GM19328 (cell line): Measurements from ENCODE around the gene DPH1.

Experiments
- ATAC-seq: cut with Tn5 transposase; IDR thresholded peaks from one replicate; pipeline ENCODE4 v1.9.1; 2021; ENCODE audit warnings: mild to moderate bottlenecking, moderate library complexity; ENCODE audit not compliant: unreplicated experiment

DPH1 gene

DNA sequence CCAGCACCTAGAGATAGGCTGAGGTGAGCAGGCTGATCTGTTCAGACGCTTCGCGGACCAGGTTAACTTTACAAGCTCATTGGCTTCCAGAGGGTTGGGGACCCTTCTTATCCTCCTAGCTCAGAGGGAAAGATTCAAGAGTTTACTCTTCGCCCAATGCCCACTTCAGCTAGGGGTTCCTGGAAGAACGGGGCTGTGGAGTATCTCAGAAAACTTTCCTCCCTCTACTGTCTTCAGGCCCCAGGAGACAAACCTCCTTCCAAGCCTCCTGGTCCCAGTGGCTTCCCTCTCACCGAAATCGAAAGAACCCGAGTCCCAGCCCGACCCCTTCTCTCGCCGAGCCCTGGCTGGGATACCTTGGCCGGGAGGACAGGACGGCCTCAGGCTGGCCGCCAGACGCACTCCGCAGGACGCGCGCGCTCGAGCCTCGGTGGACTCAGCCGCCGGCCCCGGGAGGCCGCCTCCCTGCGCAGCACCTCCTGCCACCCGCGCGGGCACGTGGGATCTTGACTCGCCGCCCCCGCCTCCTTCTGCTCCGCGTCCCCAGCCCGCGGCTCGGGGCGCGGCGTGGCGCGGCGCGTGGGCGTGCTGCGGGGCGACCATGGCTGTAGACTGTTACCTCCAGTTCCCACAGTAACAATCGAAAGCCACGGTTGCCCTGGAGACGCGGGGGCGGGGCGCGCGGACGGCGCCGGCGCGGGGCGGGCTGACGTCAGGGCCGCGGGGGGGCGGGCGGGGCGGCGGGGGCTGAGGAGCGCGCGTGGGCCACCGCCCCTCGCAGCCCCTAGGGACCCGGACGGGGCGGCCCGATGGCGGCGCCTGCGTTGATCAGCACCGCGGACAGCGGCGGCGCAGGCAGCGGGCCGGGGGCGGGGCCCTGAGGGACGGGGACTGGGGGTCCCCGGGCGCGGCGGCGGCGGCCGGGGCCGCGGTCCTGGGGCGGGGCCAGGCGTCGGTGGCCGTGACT, 19.7 kb downstream of the DPH1 start:
- peak; percentile 53 for ATAC-seq

DNA sequence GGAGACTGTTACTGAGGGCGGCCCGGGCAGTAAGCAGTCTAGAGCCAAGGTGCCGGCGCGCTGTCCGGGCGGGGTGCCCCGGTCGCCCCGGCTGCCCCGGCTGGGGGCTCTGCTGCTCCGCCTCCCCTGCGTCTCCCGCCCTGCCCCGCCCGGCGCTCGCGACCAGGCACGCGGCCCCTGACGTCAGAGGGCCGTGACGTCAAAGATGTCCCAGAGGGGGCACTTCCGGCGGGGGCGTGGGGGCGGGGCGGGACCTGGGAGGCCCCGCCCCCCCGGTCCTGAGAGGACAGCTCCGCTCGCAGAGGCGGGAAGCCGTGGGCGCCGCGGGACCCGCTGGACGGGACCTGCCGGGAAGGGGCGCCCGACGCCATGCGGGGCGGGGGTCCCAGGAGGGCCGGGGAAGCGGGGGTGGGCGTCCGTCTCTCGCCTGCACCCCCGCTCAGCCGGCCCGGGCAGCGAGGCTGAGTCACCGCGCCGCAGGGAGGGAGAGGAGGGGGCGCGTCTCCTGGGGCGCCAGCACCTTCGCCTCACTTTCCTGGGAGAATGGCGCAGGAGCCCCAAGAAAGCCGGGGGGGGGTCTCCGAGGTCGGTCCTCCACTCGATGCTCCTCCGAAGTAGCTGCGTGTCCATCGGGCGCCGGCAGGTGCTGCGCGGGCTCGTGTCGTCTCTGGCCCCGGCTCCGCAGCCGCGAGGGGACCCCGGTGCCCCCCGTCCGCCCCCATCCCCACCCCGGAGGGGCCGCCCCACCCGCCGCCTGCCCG, 20.5 kb downstream of the DPH1 start:
- no peak for ATAC-seq

DNA sequence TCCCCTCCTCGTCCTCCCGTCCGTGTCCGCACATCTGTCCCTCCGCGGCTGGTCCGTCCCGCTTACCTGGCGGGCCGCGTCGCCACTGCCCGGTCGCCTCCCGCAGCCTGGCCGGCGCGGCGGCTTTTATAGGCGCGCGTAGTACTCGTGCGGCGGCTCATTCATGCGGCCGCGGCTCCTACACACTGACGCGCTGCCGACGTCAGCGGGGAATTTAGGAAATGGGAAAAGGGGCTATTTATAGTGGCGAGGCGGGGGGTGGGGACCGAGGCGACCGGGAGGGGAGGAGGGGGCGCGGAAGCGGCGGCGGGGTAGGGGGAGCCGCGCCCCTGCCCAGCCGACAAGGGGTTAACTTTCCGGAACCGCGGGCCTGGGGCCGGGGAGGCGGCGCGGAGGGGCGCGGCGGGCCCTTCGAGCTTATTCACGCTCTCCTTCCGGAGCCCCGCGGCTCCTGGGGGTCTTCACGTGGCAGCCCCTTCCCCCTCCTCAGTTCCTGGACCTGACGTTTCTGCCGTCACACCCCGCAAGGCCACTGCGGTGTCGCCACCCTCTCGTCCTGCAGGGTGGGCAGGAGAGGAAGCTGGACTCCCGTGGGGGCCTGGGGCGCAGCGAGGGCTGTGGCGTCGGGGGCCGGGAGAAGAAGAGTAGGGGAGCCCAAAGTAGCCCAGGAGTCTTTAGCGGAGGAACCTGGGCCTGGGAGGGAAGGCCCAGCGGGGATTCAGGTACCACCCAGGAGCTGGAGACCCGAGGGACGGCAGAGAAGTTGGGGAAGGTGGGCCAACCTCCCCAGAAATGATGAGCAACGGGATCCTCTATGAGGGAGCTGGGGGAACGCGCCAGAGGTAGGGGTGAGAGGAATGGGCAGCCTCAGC, 21.3 kb downstream of the DPH1 start:
- ATAC-seq, result no peak

DNA sequence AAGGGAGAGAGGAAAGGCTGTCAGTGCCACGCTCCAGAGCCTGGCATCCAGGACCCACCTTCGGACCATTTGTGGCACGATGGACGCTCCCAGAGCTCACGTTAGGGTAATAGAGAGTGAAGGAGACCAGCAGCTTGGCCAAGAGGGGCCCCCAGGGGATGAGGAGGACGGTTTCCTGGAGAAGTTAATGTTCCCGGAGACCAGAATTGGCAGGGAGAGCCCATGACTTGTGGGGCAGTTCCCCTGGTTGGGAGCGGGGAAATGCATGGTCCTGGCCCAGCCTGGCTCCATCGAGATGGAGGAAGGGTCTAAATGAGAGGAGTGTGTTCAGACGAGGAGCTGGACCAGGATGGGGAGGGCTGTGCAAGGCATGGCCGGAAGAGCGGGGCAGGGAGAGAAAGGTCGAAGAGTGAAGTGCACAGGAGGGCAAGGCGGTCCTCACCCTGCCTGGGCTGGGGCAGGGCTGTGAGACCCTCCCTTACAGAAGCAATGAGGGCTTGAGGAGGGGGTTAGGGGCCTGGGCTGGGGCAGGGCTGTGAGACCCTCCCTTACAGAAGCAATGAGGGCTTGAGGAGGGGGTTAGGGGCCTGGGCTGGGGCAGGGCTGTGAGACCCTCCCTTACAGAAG, 22.1 kb downstream of the DPH1 start:
- ATAC-seq, result no peak

DNA sequence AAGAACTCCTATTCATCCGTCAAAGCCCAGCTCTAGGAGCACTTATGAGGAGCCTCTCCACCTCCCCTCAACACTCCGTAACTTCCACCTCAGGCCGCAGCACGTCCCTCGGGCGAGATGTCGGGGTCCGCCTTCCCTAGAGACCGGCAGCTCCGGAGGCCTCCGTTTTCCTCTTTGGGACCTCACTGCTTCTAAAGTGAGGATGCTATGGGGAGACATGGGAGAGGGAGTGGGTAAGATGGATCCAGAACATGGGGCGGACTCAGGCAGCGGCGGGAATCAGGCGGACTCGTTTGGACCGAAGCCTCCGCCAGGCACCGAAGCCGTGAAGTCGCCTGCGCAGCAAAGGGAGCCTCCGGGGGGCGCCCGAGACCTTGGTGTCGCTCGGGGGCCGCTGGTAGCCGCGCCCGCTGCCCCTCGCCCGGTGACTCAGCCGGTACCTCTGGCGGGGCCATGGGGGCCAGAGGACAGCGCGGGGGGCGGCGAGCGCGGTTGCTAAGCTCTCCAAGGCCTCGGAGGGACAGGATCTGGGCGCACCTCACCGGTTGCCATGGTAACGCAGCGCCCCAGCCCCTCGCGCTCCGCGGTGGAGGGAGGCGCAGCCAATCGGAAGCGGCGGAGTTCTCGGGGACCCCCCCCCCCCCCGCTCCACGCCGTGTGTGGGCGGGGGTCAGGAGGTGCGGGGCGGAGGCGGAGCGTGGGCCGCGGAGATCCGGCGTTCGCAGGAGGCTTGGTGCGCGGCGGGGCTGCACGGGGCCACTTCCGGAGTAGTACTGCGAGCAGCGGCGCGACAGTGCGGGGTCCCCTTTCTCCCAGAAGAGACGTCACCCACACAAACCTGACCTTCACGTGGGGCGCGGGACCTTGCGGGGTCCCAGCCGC, 23.7 kb downstream of the DPH1 start:
- no peak for ATAC-seq

DNA sequence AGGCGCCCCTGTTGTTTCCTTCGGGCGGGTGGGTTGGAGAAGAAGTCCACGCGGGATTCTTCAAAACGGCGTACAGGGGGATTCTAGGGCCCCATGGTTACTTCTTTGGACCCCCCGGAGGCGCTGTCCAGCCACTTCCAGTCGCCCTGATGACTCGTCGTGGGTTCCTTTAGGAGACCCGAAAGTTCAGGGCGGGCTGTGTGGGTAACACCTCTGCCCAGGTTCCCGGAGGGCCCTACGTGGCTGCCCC, 24.2 kb downstream of the DPH1 start:
- no peak for ATAC-seq

DNA sequence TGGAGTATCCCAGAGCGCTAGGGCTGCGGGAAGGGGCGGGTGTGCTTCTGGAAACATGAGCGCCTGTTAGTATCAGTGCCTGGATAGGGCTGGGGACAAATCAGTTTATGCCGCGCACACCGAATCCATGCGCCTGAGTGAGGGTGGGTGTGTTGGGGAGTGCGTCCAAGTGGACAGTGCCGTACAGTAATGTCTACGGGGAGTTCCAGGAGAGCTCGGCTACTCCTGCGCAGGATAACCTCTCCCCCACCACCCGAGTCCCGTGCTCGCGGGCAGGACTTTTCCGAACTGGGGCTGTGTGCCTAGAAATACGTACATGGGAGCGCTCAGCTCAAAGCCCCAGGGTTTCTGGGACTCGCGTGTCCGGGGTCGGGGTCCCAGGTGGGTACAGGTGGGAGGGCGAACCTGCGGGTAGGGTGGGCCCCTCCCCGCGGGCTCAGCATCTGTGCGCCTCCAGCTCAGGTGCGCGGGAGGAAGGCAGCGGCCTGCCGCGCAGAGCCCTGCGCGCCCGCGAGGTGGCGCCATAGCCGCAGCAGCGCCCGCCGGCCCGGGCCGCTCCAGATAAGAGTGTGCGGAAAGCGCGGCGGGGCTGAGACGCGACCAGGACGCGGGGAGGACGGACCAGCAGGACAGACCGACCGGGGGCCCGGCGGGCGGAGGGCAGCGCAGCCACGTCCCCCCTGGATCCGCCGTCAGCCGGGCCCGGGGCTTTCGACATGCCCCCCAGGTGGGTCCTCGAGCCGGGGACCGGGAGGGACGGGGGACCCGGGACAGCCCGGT, 24.7 kb downstream of the DPH1 start, which contains the start of gene HIC1:
TSS of gene HIC1 (plus strand) at position 592 of the 780 bp plus-strand sequence. CDS start 1,588 bp downstream, outside the sequence.
- ATAC-seq, result peak; percentile 32

DNA sequence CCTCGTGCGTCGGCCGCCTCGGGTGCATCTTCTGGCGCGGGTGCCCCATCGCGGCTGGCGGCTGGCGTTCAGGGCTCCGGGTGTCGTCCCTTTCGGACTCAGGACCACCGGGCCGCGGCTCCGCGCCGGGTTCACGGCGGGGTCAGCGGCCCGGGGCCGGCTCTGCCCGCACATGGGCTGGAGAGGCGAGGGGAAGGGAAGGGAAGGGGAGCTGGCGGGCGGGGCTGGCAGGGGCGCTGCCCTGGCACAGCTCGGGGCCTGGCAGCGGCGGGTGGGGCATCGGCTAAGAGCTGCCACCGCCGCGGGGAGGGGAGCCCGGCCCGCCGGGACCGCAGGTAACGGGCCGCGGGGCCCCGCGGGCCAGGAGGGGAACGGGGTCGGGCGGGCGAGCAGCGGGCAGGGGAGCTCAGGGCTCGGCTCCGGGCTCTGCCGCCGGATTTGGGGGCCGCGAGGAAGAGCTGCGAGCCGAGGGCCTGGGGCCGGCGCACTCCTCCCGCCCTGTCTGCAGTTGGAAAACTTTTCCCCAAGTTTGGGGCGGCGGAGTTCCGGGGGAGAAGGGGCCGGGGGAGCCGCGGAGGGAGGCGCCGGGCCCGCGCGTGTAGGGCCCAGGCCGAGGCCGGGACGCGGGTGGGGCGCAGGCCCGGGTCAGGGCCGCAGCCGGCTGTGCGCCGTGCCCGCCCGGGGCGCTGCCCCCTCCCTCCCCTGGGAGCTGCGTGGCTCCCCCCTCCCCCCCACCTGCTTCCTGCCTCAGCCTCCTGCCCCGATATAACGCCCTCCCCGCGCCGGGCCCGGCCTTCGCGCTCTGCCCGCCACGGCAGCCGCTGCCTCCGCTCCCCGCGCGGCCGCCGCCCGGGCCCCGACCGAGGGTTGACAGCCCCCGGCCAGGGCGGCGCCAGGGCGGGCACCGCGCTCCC, 25.6 kb downstream of the DPH1 start:
- ATAC-seq, result no peak

DNA sequence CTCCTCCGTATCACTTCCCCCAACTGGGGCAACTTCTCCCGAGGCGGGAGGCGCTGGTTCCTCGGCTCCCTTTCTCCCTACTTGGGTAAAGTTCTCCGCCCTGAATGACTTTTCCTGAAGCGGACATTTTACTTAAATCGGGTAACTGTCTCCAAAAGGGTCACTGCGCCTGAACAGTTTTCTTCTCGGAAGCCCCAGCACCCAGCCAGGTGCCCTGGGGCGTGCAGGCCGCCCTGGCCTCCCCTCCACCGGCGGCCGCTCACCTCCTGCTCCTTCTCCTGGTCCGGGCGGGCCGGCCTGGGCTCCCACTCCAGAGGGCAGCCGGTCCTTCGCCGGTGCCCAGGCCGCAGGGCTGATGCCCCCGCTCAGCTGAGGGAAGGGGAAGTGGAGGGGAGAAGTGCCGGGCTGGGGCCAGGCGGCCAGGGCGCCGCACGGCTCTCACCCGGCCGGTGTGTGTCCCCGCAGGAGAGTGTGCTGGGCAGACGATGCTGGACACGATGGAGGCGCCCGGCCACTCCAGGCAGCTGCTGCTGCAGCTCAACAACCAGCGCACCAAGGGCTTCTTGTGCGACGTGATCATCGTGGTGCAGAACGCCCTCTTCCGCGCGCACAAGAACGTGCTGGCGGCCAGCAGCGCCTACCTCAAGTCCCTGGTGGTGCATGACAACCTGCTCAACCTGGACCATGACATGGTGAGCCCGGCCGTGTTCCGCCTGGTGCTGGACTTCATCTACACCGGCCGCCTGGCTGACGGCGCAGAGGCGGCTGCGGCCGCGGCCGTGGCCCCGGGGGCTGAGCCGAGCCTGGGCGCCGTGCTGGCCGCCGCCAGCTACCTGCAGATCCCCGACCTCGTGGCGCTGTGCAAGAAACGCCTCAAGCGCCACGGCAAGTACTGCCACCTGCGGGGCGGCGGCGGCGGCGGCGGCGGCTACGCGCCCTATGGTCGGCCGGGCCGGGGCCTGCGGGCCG, 26.5 kb downstream of the DPH1 start:
- no peak for ATAC-seq

DNA sequence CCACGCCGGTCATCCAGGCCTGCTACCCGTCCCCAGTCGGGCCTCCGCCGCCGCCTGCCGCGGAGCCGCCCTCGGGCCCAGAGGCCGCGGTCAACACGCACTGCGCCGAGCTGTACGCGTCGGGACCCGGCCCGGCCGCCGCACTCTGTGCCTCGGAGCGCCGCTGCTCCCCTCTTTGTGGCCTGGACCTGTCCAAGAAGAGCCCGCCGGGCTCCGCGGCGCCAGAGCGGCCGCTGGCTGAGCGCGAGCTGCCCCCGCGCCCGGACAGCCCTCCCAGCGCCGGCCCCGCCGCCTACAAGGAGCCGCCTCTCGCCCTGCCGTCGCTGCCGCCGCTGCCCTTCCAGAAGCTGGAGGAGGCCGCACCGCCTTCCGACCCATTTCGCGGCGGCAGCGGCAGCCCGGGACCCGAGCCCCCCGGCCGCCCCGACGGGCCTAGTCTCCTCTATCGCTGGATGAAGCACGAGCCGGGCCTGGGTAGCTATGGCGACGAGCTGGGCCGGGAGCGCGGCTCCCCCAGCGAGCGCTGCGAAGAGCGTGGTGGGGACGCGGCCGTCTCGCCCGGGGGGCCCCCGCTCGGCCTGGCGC, 27.3 kb downstream of the DPH1 start:
- ATAC-seq, result no peak

DNA sequence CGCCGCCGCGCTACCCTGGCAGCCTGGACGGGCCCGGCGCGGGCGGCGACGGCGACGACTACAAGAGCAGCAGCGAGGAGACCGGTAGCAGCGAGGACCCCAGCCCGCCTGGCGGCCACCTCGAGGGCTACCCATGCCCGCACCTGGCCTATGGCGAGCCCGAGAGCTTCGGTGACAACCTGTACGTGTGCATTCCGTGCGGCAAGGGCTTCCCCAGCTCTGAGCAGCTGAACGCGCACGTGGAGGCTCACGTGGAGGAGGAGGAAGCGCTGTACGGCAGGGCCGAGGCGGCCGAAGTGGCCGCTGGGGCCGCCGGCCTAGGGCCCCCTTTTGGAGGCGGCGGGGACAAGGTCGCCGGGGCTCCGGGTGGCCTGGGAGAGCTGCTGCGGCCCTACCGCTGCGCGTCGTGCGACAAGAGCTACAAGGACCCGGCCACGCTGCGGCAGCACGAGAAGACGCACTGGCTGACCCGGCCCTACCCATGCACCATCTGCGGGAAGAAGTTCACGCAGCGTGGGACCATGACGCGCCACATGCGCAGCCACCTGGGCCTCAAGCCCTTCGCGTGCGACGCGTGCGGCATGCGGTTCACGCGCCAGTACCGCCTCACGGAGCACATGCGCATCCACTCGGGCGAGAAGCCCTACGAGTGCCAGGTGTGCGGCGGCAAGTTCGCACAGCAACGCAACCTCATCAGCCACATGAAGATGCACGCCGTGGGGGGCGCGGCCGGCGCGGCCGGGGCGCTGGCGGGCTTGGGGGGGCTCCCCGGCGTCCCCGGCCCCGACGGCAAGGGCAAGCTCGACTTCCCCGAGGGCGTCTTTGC, 28.0 kb downstream of the DPH1 start:
- ATAC-seq, result no peak

DNA sequence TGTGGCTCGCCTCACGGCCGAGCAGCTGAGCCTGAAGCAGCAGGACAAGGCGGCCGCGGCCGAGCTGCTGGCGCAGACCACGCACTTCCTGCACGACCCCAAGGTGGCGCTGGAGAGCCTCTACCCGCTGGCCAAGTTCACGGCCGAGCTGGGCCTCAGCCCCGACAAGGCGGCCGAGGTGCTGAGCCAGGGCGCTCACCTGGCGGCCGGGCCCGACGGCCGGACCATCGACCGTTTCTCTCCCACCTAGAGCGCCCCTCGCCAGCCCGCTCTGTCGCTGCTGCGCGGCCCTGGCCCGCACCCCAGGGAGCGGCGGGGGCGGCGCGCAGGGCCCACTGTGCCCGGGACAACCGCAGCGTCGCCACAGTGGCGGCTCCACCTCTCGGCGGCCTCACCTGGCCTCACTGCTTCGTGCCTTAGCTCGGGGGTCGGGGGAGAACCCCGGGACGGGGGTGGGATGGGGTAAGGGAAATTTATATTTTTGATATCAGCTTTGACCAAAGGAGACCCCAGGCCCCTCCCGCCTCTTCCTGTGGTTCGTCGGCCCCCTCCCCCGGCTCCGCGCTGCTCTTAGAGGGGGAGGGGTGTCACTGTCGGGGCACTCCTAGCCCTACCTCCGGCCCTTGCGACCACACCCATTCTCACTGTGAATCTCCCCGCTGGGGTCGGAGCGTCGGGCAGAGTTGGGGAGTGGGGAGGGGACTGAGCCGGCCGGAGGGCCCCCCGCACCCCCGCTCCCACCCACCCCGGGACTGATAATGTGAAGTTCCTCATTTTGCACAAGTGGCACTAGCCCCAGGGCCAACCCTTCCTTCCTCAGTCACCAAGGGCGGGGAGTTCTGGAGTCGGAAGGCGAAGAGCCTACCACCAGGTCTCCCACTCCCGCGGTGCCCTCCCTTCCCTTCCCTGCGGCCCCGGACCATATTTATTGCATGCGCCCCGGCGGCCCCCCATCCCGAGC, 28.9 kb downstream of the DPH1 start:
- ATAC-seq, result no peak

DNA sequence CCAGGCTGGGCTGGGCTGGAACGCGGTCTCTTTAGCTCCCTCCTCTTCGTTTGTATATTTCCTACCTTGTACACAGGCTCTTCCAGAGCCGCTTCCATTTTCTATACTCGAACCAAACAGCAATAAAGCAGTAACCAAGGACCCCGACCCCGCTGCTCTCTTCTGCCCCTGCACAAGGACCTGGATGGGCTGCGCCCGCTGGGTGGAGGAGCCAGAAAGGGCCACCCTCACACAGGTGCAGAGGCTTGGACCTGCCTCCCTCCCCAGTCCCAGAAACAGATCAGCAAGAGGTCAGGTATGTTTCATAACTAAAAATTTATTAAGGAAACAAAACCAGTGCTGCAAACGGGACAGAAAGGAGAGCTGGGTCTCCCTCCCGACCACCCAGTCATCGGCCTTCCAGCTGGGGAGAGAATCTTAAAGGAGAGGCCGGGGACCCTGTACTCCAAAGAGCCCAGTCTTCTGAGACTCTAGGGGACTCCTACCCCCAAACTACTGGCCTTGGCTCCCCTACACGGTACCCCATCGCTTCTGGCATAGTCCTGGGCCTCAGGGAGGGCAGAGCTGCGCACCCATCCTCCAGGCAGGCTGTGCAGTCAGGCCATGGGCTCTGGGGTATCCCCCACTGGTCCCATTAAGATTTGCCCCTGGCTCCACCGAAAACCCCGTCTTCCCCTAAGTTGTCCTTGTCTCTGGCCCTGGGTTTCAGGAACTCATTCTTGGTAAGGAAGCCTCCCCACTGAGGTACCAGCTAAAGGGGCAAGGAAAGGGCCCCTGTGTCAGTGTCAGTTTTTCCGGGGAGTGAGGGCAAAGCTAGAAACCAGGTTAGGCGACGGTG, 29.8 kb downstream of the DPH1 start:
- no peak for ATAC-seq

DNA sequence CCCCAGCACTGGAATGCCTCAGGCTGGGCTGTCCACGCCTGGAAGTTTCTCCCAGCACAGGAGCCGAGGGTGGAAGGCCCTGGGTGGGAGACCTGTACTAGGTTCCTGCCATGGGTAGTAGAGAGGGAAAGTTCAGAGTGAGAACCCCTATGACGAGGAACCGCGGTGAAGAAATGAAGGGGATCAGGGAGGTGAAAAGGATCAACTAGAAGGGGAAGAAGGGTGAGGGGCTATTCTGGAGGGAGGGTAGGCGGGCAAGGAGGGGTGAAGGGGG, 30.4 kb downstream of the DPH1 start:
- ATAC-seq, result no peak
